ENCODE data around the gene HMG20A. TPM values are rescaled to one million over a fixed set of nuclear protein-coding genes. Genes with fewer than 3 reads are reported as not detected.

The HMG20A gene
- total and polyA plus RNA-seq, 2 experiments from 2014 or later: 17.8 to 57.8 TPM

GRCh38 chr15:77475898-77476297 is 55.2 kb downstream of the HMG20A start (continued):
- TF ChIP-seq, protein P1, sequence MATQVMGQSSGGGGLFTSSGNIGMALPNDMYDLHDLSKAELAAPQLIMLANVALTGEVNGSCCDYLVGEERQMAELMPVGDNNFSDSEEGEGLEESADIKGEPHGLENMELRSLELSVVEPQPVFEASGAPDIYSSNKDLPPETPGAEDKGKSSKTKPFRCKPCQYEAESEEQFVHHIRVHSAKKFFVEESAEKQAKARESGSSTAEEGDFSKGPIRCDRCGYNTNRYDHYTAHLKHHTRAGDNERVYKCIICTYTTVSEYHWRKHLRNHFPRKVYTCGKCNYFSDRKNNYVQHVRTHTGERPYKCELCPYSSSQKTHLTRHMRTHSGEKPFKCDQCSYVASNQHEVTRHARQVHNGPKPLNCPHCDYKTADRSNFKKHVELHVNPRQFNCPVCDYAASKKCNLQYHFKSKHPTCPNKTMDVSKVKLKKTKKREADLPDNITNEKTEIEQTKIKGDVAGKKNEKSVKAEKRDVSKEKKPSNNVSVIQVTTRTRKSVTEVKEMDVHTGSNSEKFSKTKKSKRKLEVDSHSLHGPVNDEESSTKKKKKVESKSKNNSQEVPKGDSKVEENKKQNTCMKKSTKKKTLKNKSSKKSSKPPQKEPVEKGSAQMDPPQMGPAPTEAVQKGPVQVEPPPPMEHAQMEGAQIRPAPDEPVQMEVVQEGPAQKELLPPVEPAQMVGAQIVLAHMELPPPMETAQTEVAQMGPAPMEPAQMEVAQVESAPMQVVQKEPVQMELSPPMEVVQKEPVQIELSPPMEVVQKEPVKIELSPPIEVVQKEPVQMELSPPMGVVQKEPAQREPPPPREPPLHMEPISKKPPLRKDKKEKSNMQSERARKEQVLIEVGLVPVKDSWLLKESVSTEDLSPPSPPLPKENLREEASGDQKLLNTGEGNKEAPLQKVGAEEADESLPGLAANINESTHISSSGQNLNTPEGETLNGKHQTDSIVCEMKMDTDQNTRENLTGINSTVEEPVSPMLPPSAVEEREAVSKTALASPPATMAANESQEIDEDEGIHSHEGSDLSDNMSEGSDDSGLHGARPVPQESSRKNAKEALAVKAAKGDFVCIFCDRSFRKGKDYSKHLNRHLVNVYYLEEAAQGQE (IDR thresholded peaks at IDR 0.05; ENCODE audit: unreplicated experiment): no peak
- TF ChIP-seq STAT1 (IDR thresholded peaks at IDR 0.05; ENCODE audit: unreplicated experiment) (no peak), ZNF114 (CRISPR knock-in tag; IDR thresholded peaks at IDR 0.05) (no peak)
- TF ChIP-seq, protein P2, sequence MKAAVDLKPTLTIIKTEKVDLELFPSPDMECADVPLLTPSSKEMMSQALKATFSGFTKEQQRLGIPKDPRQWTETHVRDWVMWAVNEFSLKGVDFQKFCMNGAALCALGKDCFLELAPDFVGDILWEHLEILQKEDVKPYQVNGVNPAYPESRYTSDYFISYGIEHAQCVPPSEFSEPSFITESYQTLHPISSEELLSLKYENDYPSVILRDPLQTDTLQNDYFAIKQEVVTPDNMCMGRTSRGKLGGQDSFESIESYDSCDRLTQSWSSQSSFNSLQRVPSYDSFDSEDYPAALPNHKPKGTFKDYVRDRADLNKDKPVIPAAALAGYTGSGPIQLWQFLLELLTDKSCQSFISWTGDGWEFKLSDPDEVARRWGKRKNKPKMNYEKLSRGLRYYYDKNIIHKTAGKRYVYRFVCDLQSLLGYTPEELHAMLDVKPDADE (IDR thresholded peaks at IDR 0.05): no peak

GRCh38 chr15:77476995-77477394 is 56.3 kb downstream of the HMG20A start:
- Histone ChIP-seq H3K9me2 (ENCODE audit: insufficient read depth) (no peaks in the 10 kb centered on the region), H3K4me3 (no peak overlapping the region), H3F3A (replicated peaks; ENCODE audit: low read depth) (no peaks in the 10 kb centered on the region; the same call in 1 of the 2 replicates), H3K27ac (ENCODE audit: low read depth) (no peak overlapping the region), H3K4me1 (ENCODE audit: insufficient read depth) (peaks cover 27% of the 10 kb centered on the region), H4K20me1 (replicated peaks; ENCODE audit: insufficient read depth) (no peaks in the 10 kb centered on the region), H3K79me2 (replicated peaks; ENCODE audit: insufficient read depth) (no peaks in the 10 kb centered on the region; the same call in 1 of the 2 replicates), H3K27me3 (ENCODE audit: insufficient read depth) (no peaks in the 10 kb centered on the region), H3K36me3 (ENCODE audit: insufficient read depth) (peaks cover 10% of the 10 kb centered on the region; the same call in 1 of the 2 replicates), H3K4me2 (no peak overlapping the region), H2AFZ (no peak overlapping the region)
- no peaks in the 10 kb centered on the region; the same call in 2 of the 3 replicates for H3K9me3 Mint-ChIP-seq
- H3K27me3 Mint-ChIP-seq (ENCODE audit: insufficient read depth, low read depth, poor library complexity): no peaks in the 10 kb centered on the region
- ATAC-seq: no peak
- H3K4me3 Mint-ChIP-seq: no peak overlapping the region
- H3K36me3 Mint-ChIP-seq (ENCODE audit: low read depth): peaks cover 37% of the 10 kb centered on the region
- H3K27ac Mint-ChIP-seq: no peak overlapping the region
- DNase-seq (ENCODE audit: low spot score): no peak
- peaks cover 44% of the 10 kb centered on the region for H3K4me1 Mint-ChIP-seq
- TF ChIP-seq, protein P1 (IDR thresholded peaks at IDR 0.05; ENCODE audit: unreplicated experiment): no peak
- TF ChIP-seq ZNF331 (CRISPR knock-in tag; IDR thresholded peaks at IDR 0.05; ENCODE audit: low read depth) (no peak), EZH2 (IDR thresholded peaks at IDR 0.05; ENCODE audit: low read depth, unreplicated experiment) (no peak), NANOG (IDR thresholded peaks at IDR 0.05; ENCODE audit: borderline replicate concordance) (no peak)
- TF ChIP-seq, protein P3, sequence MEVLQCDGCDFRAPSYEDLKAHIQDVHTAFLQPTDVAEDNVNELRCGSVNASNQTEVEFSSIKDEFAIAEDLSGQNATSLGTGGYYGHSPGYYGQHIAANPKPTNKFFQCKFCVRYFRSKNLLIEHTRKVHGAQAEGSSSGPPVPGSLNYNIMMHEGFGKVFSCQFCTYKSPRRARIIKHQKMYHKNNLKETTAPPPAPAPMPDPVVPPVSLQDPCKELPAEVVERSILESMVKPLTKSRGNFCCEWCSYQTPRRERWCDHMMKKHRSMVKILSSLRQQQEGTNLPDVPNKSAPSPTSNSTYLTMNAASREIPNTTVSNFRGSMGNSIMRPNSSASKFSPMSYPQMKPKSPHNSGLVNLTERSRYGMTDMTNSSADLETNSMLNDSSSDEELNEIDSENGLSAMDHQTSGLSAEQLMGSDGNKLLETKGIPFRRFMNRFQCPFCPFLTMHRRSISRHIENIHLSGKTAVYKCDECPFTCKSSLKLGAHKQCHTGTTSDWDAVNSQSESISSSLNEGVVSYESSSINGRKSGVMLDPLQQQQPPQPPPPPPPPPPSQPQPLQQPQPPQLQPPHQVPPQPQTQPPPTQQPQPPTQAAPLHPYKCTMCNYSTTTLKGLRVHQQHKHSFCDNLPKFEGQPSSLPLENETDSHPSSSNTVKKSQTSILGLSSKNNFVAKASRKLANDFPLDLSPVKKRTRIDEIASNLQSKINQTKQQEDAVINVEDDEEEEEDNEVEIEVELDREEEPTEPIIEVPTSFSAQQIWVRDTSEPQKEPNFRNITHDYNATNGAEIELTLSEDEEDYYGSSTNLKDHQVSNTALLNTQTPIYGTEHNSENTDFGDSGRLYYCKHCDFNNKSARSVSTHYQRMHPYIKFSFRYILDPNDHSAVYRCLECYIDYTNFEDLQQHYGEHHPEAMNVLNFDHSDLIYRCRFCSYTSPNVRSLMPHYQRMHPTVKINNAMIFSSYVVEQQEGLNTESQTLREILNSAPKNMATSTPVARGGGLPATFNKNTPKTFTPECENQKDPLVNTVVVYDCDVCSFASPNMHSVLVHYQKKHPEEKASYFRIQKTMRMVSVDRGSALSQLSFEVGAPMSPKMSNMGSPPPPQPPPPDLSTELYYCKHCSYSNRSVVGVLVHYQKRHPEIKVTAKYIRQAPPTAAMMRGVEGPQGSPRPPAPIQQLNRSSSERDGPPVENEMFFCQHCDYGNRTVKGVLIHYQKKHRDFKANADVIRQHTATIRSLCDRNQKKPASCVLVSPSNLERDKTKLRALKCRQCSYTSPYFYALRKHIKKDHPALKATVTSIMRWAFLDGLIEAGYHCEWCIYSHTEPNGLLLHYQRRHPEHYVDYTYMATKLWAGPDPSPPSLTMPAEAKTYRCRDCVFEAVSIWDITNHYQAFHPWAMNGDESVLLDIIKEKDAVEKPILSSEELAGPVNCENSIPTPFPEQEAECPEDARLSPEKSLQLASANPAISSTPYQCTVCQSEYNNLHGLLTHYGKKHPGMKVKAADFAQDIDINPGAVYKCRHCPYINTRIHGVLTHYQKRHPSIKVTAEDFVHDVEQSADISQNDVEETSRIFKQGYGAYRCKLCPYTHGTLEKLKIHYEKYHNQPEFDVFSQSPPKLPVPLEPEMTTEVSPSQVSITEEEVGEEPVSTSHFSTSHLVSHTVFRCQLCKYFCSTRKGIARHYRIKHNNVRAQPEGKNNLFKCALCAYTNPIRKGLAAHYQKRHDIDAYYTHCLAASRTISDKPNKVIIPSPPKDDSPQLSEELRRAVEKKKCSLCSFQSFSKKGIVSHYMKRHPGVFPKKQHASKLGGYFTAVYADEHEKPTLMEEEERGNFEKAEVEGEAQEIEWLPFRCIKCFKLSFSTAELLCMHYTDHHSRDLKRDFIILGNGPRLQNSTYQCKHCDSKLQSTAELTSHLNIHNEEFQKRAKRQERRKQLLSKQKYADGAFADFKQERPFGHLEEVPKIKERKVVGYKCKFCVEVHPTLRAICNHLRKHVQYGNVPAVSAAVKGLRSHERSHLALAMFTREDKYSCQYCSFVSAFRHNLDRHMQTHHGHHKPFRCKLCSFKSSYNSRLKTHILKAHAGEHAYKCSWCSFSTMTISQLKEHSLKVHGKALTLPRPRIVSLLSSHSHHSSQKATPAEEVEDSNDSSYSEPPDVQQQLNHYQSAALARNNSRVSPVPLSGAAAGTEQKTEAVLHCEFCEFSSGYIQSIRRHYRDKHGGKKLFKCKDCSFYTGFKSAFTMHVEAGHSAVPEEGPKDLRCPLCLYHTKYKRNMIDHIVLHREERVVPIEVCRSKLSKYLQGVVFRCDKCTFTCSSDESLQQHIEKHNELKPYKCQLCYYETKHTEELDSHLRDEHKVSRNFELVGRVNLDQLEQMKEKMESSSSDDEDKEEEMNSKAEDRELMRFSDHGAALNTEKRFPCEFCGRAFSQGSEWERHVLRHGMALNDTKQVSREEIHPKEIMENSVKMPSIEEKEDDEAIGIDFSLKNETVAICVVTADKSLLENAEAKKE (CRISPR knock-in tag; IDR thresholded peaks at IDR 0.05): no peak

Measured in GM23338 (cell line).